Naive B cell (primary cell): Measurements from ENCODE around the gene HCN4. TPM values are rescaled to one million over a fixed set of nuclear protein-coding genes. Genes with fewer than 3 reads are reported as not detected.

ENCODE experiments used
- ATAC-seq, 2 donors: fragments of 150-1000 bp; cut with Tn5 transposase; 2 replicates each; pipeline ENCODE4 v1.10.0; 2021; ENCODE audit warnings: low read depth in 2 of 2, mild to moderate bottlenecking in 2 of 2, moderate library complexity in 2 of 2
- DNase-seq: peaks from one replicate; pipeline ENCODE4 v3.0.0; 2022
- H3K27ac Mint-ChIP-seq, 6 donors: one replicate each; pipeline ENCODE4 v1.8.0; 2020 to 2022; ENCODE audit warnings: mild to moderate bottlenecking in 6 of 6, mixed read lengths in 6 of 6, moderate library complexity in 5 of 6, inconsistent platforms in 2 of 6
- H3K27me3 Mint-ChIP-seq, 3 donors: one replicate each; pipeline ENCODE4 v1.8.0; 2021 to 2022; ENCODE audit warnings: mixed read lengths in 3 of 3, mild to moderate bottlenecking in 1 of 3
- H3K36me3 Mint-ChIP-seq, 2 donors: one replicate each; pipeline ENCODE4 v1.8.0; 2020 to 2022; ENCODE audit warnings: mixed read lengths in 2 of 2, inconsistent platforms in 1 of 2, mild to moderate bottlenecking in 1 of 2
- H3K4me1 Mint-ChIP-seq, 3 donors: one replicate each; pipeline ENCODE4 v1.8.0; 2020 to 2022; ENCODE audit warnings: mixed read lengths in 3 of 3, inconsistent platforms in 1 of 3, mild to moderate bottlenecking in 1 of 3, moderate library complexity in 1 of 3
- H3K4me3 Mint-ChIP-seq, 8 donors: one replicate each; pipeline ENCODE4 v1.8.0; 2020 to 2022; ENCODE audit warnings: mild to moderate bottlenecking in 8 of 8, mixed read lengths in 8 of 8, moderate library complexity in 8 of 8, inconsistent platforms in 2 of 8
- H3K9me3 Mint-ChIP-seq, 7 donors: one replicate each; pipeline ENCODE4 v1.8.0; 2020 to 2022; ENCODE audit warnings: mixed read lengths in 7 of 7, mild to moderate bottlenecking in 5 of 7, inconsistent platforms in 2 of 7, moderate library complexity in 1 of 7
- polyA plus RNA-seq, 6 donors: library from polyadenylated mRNA; unstranded; fragments of 300-500 nt; fragmentation: Illumina TruSeq; gene quantifications; one replicate each; pipeline ENCODE4 v1.2.3, GENCODE V29; 2021; ENCODE audit warnings: low read depth in 6 of 6

Gene HCN4
- polyA plus RNA-seq, 6 donors from 2014 or later = not detected

GRCh38 chr15:73388256-73388781 lies 19.6 kb upstream of the HCN4 start:
- no peak for ATAC-seq
- no peak for DNase-seq
- peaks cover 24 to 36% (median 29%) of the 10 kb centered on the region in 3 donors for H3K27me3 Mint-ChIP-seq
- H3K9me3 Mint-ChIP-seq = peaks cover 0 to 5% (median 0%) of the 10 kb centered on the region in 7 donors
- H3K27ac Mint-ChIP-seq = no peak overlapping the region
- H3K4me3 Mint-ChIP-seq = no peak overlapping the region
- no peaks in the 10 kb centered on the region for H3K4me1 Mint-ChIP-seq
- no peaks in the 10 kb centered on the region for H3K36me3 Mint-ChIP-seq

DNA sequence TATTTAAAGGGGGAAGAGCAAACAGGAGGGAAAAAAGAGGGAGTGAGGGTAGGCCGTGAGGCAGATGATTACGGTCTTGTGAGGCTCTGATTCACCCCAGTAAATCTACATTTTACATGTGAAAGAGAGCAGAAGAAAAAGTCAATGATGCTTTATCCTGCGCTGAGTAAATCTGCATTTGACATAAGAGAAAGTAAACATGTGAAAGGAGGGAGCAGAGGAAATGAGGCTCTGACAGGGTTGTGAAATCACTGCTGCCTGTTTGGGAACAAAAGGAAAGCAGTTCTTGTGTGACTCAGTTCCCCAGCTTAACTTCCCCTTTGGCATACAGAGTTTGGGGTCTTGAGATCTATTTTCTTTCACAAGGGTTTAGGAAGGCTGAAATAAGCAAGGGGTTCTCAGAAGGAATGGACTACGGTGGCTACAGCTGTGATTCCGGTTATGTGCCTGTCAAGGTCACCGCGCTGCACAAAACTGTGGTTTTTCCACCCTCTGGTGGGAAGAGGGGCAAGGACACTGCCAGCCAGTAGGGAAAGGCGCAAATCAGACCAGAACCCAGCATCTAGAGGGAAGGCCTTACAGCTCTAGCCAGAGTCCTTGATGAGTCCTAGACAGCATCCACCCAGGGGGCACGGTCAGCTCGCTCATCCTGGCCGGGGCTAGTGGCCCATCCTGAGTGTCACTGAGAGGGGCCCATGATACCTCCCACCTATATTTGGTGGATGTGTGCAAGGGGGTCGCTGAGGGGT lies 18.9 kb upstream of the HCN4 start:
- H3K36me3 Mint-ChIP-seq = no peaks in the 10 kb centered on the region
- peaks cover 0 to 9% (median 5%) of the 10 kb centered on the region in 7 donors for H3K9me3 Mint-ChIP-seq
- ATAC-seq (no peak), DNase-seq (no peak)
- no peaks in the 10 kb centered on the region for H3K4me1 Mint-ChIP-seq
- H3K4me3 Mint-ChIP-seq = no peak overlapping the region
- H3K27ac Mint-ChIP-seq = peak overlapping the region in 1 of 6 donors; percentile 8
- peaks cover 29 to 35% (median 30%) of the 10 kb centered on the region in 3 donors for H3K27me3 Mint-ChIP-seq

- Mint-ChIP-seq H3K4me1 (no peaks in the 10 kb centered on the region), H3K4me3 (no peak overlapping the region), H3K36me3 (peaks cover 0 to 1% of the 10 kb centered on the region in 2 donors), H3K9me3 (peaks cover 0 to 14% (median 5%) of the 10 kb centered on the region in 7 donors), H3K27ac (no peak overlapping the region), H3K27me3 (peaks cover 27 to 36% (median 30%) of the 10 kb centered on the region in 3 donors)
- ATAC-seq (no peak), DNase-seq (no peak)
Observed at GRCh38 chr15:73386886-73387506, 18.2 kb upstream of the HCN4 start.

- H3K36me3 Mint-ChIP-seq = peaks cover 4 to 9% of the 10 kb centered on the region in 2 donors
- H3K27ac Mint-ChIP-seq = no peak overlapping the region
- ATAC-seq = no peak
- no peaks in the 10 kb centered on the region for H3K4me1 Mint-ChIP-seq
- H3K4me3 Mint-ChIP-seq = no peak overlapping the region
- peaks cover 5 to 21% (median 11%) of the 10 kb centered on the region in 7 donors for H3K9me3 Mint-ChIP-seq
- DNase-seq = no peak
- peaks cover 30 to 38% (median 30%) of the 10 kb centered on the region in 3 donors for H3K27me3 Mint-ChIP-seq
Observed at GRCh38 chr15:73386238-73386637, 17.5 kb upstream of the HCN4 start.

- no peak for DNase-seq
- no peak for ATAC-seq
- peaks cover 13 to 15% of the 10 kb centered on the region in 2 donors for H3K36me3 Mint-ChIP-seq
- H3K27ac Mint-ChIP-seq = no peak overlapping the region
- no peak overlapping the region for H3K4me3 Mint-ChIP-seq
- H3K9me3 Mint-ChIP-seq = peaks cover 12 to 31% (median 20%) of the 10 kb centered on the region in 7 donors
- H3K27me3 Mint-ChIP-seq = peaks cover 35 to 41% (median 40%) of the 10 kb centered on the region in 3 donors
- no peaks in the 10 kb centered on the region for H3K4me1 Mint-ChIP-seq
Observed at GRCh38 chr15:73385205-73385604, 16.4 kb upstream of the HCN4 start.

GRCh38 chr15:73383310-73384189 lies 14.8 kb upstream of the HCN4 start:
- H3K9me3 Mint-ChIP-seq = peaks cover 14 to 38% (median 22%) of the 10 kb centered on the region in 7 donors
- no peak overlapping the region for H3K4me3 Mint-ChIP-seq
- H3K27ac Mint-ChIP-seq = no peak overlapping the region
- no peaks in the 10 kb centered on the region for H3K4me1 Mint-ChIP-seq
- H3K36me3 Mint-ChIP-seq = peaks cover 13 to 15% of the 10 kb centered on the region in 2 donors
- no peak for ATAC-seq
- peaks cover 40 to 44% (median 42%) of the 10 kb centered on the region in 3 donors for H3K27me3 Mint-ChIP-seq
- DNase-seq = no peak

GRCh38 chr15:73382115-73382514 lies 13.4 kb upstream of the HCN4 start:
- H3K4me3 Mint-ChIP-seq = peak overlapping the region in 1 of 8 donors; percentile 21
- no peak overlapping the region for H3K27ac Mint-ChIP-seq
- H3K27me3 Mint-ChIP-seq = peaks cover 32 to 44% (median 42%) of the 10 kb centered on the region in 3 donors
- DNase-seq (no peak), ATAC-seq (no peak)
- no peaks in the 10 kb centered on the region for H3K4me1 Mint-ChIP-seq
- peaks cover 13 to 15% of the 10 kb centered on the region in 2 donors for H3K36me3 Mint-ChIP-seq
- peaks cover 14 to 39% (median 22%) of the 10 kb centered on the region in 7 donors for H3K9me3 Mint-ChIP-seq

- no peak overlapping the region for H3K4me3 Mint-ChIP-seq
- H3K36me3 Mint-ChIP-seq = peaks cover 13 to 15% of the 10 kb centered on the region in 2 donors
- H3K9me3 Mint-ChIP-seq = peaks cover 14 to 49% (median 22%) of the 10 kb centered on the region in 7 donors
- DNase-seq (no peak), ATAC-seq (no peak)
- H3K27me3 Mint-ChIP-seq = peaks cover 28 to 41% (median 37%) of the 10 kb centered on the region in 3 donors
- H3K27ac Mint-ChIP-seq = no peak overlapping the region
- H3K4me1 Mint-ChIP-seq = no peaks in the 10 kb centered on the region
Observed at GRCh38 chr15:73380661-73381060, 11.9 kb upstream of the HCN4 start.

DNA sequence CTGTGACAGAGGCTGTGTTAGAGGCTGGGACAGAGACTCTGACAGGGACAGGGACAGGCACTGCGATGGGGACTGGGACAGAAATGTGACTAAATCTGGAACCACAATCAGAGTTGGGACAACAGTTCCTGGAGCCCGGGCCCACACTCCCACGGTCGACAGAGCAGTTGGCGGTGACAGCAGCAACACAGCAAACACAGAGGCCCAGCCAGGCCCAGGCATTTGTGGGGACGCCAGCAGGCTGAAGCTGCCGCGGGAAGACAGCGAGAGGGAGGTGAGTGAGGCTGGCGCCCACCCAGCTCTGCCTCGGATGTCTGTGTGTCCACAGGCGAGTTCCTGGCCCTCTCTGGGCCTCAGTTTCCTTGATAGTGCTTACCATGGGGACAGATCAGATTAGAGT lies 9.3 kb upstream of the HCN4 start:
- peaks cover 13 to 15% of the 10 kb centered on the region in 2 donors for H3K36me3 Mint-ChIP-seq

GRCh38 chr15:73375755-73376305 lies 7.1 kb upstream of the HCN4 start:
- Mint-ChIP-seq H3K27me3 (peaks cover 30 to 43% (median 39%) of the 10 kb centered on the region in 3 donors), H3K4me1 (peaks cover 0 to 3% (median 0%) of the 10 kb centered on the region in 3 donors), H3K4me3 (no peak overlapping the region), H3K36me3 (peaks cover under 1 to 6% of the 10 kb centered on the region in 2 donors), H3K9me3 (peaks cover 5 to 24% (median 9%) of the 10 kb centered on the region in 7 donors), H3K27ac (no peak overlapping the region)
- DNase-seq (no peak), ATAC-seq (no peak)

More for the DNA sequence above, 9.3 kb upstream of the HCN4 start:
- Mint-ChIP-seq H3K9me3 (peaks cover 14 to 45% (median 21%) of the 10 kb centered on the region in 7 donors), H3K4me3 (no peak overlapping the region), H3K27me3 (peaks cover 23 to 35% (median 31%) of the 10 kb centered on the region in 3 donors), H3K27ac (peak overlapping the region in 1 of 6 donors; percentile 47), H3K4me1 (peaks cover 0 to 3% (median 0%) of the 10 kb centered on the region in 3 donors)
- ATAC-seq (no peak), DNase-seq (no peak)

DNA sequence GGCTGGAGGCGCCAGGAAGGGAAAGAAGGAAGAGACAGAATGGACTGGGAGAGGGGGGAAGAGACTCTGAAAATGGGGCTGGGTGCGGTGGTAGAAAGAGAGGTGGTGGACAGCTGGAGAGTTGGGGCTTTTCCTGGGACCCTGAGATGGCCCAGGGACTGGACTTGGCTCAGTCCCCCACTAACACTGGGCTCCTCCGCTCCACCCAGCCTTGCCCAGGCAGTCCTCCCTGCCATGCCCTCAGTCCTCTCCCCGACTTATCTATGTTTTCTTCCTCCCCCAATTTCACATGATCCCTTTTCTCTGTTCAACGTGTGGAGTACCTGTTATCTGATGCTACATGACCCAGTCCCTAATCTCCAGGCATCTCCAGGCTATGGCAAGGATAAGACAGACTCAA lies 6.3 kb upstream of the HCN4 start:
- DNase-seq (no peak), ATAC-seq (no peak)
- Mint-ChIP-seq H3K9me3 (peaks cover 2 to 15% (median 4%) of the 10 kb centered on the region in 7 donors), H3K4me1 (peaks cover 0 to 3% (median 0%) of the 10 kb centered on the region in 3 donors), H3K4me3 (no peak overlapping the region), H3K27me3 (peaks cover 30 to 44% (median 39%) of the 10 kb centered on the region in 3 donors), H3K36me3 (no peaks in the 10 kb centered on the region), H3K27ac (no peak overlapping the region)

- Mint-ChIP-seq H3K9me3 (peaks cover 0 to 11% (median 4%) of the 10 kb centered on the region in 7 donors), H3K4me1 (peaks cover 0 to 3% (median 0%) of the 10 kb centered on the region in 3 donors), H3K4me3 (no peak overlapping the region), H3K27me3 (peaks cover 30 to 43% (median 39%) of the 10 kb centered on the region in 3 donors), H3K27ac (no peak overlapping the region), H3K36me3 (no peaks in the 10 kb centered on the region)
- no peak for ATAC-seq
- no peak for DNase-seq
Observed at GRCh38 chr15:73374604-73375003, 5.8 kb upstream of the HCN4 start.
